ENCODE measurements around the gene KCNJ16. TPM values are rescaled to one million over a fixed set of nuclear protein-coding genes. Genes with fewer than 3 reads are reported as not detected.

Gene KCNJ16
- total and polyA plus RNA-seq, 3 experiments from 2014 or later, result not detected

GRCh38 chr17:70115126-70115525 is 40.1 kb downstream of the KCNJ16 start:
- Mint-ChIP-seq H3K27me3 (no peaks in the 10 kb centered on the region), H3K36me3 (no peaks in the 10 kb centered on the region), H3K9me3 (peaks cover 0 to 8% (median 4%) of the 10 kb centered on the region in 5 donors), H3K4me3 (no peak overlapping the region), H3K27ac (no peak overlapping the region), H3K4me1 (no peaks in the 10 kb centered on the region)
- Histone ChIP-seq H3K4me1 (ENCODE audit: insufficient read depth, low read length) (no peaks in the 10 kb centered on the region), H3K9me3 (ENCODE audit: low read length) (no peaks in the 10 kb centered on the region), H3K27me3 (ENCODE audit: insufficient read depth, low read length, poor library complexity, severe bottlenecking) (no peaks in the 10 kb centered on the region), H3K36me3 (ENCODE audit: insufficient read depth, low read length) (no peaks in the 10 kb centered on the region), H3K27ac (ENCODE audit: low read depth, low read length) (no peak overlapping the region), H3K4me3 (ENCODE audit: low read length) (no peak overlapping the region)
- ChIA-PET POLR2A (no interaction called here), CTCF (no interaction called here)
- DNase-seq, result no peak

- Histone ChIP-seq H3K36me3 (ENCODE audit: insufficient read depth, low read length) (no peaks in the 10 kb centered on the region), H3K9me3 (ENCODE audit: low read length) (no peaks in the 10 kb centered on the region), H3K4me1 (ENCODE audit: insufficient read depth, low read length) (no peaks in the 10 kb centered on the region), H3K27ac (ENCODE audit: low read depth, low read length) (no peak overlapping the region), H3K4me3 (ENCODE audit: low read length) (no peak overlapping the region), H3K27me3 (ENCODE audit: insufficient read depth, low read length, poor library complexity, severe bottlenecking) (no peaks in the 10 kb centered on the region)
- no peak for DNase-seq
- H3K4me3 Mint-ChIP-seq, result no peak overlapping the region
- CTCF ChIA-PET, result no interaction called here
- no peaks in the 10 kb centered on the region for H3K36me3 Mint-ChIP-seq
- H3K27ac Mint-ChIP-seq, result no peak overlapping the region
- POLR2A ChIA-PET, result no interaction called here
- H3K9me3 Mint-ChIP-seq, result peaks cover 0 to 9% (median 5%) of the 10 kb centered on the region in 5 donors
- no peaks in the 10 kb centered on the region for H3K27me3 Mint-ChIP-seq
- no peaks in the 10 kb centered on the region for H3K4me1 Mint-ChIP-seq
These were observed 41.9 kb downstream of the KCNJ16 start for GRCh38 chr17:70116919-70117318.

- CTCF ChIA-PET, result no interaction called here
- peaks cover 0 to 5% of the 10 kb centered on the region in 2 donors for H3K27me3 Mint-ChIP-seq
- H3K9me3 Mint-ChIP-seq, result peaks cover 0 to 9% (median 5%) of the 10 kb centered on the region in 5 donors
- POLR2A ChIA-PET, result no interaction called here
- H3K27ac Mint-ChIP-seq, result no peak overlapping the region
- no peaks in the 10 kb centered on the region for H3K36me3 Mint-ChIP-seq
- DNase-seq, result no peak
- Histone ChIP-seq H3K36me3 (ENCODE audit: insufficient read depth, low read length) (no peaks in the 10 kb centered on the region), H3K4me3 (ENCODE audit: low read length) (no peak overlapping the region), H3K9me3 (ENCODE audit: low read length) (no peaks in the 10 kb centered on the region), H3K27ac (ENCODE audit: low read depth, low read length) (no peak overlapping the region), H3K4me1 (ENCODE audit: insufficient read depth, low read length) (no peaks in the 10 kb centered on the region), H3K27me3 (ENCODE audit: insufficient read depth, low read length, poor library complexity, severe bottlenecking) (no peaks in the 10 kb centered on the region)
- H3K4me1 Mint-ChIP-seq, result no peaks in the 10 kb centered on the region
- no peak overlapping the region for H3K4me3 Mint-ChIP-seq
These were observed 44.5 kb downstream of the KCNJ16 start for GRCh38 chr17:70119545-70119944.

- Histone ChIP-seq H3K27ac (ENCODE audit: low read depth, low read length) (no peak overlapping the region), H3K9me3 (ENCODE audit: low read length) (no peaks in the 10 kb centered on the region), H3K4me3 (ENCODE audit: low read length) (no peak overlapping the region), H3K27me3 (ENCODE audit: insufficient read depth, low read length, poor library complexity, severe bottlenecking) (no peaks in the 10 kb centered on the region), H3K4me1 (ENCODE audit: insufficient read depth, low read length) (no peaks in the 10 kb centered on the region), H3K36me3 (ENCODE audit: insufficient read depth, low read length) (no peaks in the 10 kb centered on the region)
- no peaks in the 10 kb centered on the region for H3K36me3 Mint-ChIP-seq
- peaks cover 0 to 9% (median 5%) of the 10 kb centered on the region in 5 donors for H3K9me3 Mint-ChIP-seq
- no peak for DNase-seq
- H3K4me3 Mint-ChIP-seq, result no peak overlapping the region
- H3K4me1 Mint-ChIP-seq, result no peaks in the 10 kb centered on the region
- no peak overlapping the region for H3K27ac Mint-ChIP-seq
- H3K27me3 Mint-ChIP-seq, result peaks cover 0 to 5% of the 10 kb centered on the region in 2 donors
- ChIA-PET POLR2A (no interaction called here), CTCF (no interaction called here)
These were observed 45.0 kb downstream of the KCNJ16 start for GRCh38 chr17:70119983-70120382.

GRCh38 chr17:70120425-70120824 is 45.4 kb downstream of the KCNJ16 start:
- Histone ChIP-seq H3K27ac (ENCODE audit: low read depth, low read length) (no peak overlapping the region), H3K27me3 (ENCODE audit: insufficient read depth, low read length, poor library complexity, severe bottlenecking) (no peaks in the 10 kb centered on the region), H3K36me3 (ENCODE audit: insufficient read depth, low read length) (no peaks in the 10 kb centered on the region), H3K4me1 (ENCODE audit: insufficient read depth, low read length) (no peaks in the 10 kb centered on the region), H3K9me3 (ENCODE audit: low read length) (no peaks in the 10 kb centered on the region), H3K4me3 (ENCODE audit: low read length) (no peak overlapping the region)
- POLR2A ChIA-PET, result no interaction called here
- CTCF ChIA-PET, result no interaction called here
- no peaks in the 10 kb centered on the region for H3K36me3 Mint-ChIP-seq
- no peak overlapping the region for H3K4me3 Mint-ChIP-seq
- DNase-seq, result no peak
- peaks cover 0 to 9% (median 5%) of the 10 kb centered on the region in 5 donors for H3K9me3 Mint-ChIP-seq
- no peaks in the 10 kb centered on the region for H3K4me1 Mint-ChIP-seq
- H3K27ac Mint-ChIP-seq, result no peak overlapping the region
- peaks cover 0 to 5% of the 10 kb centered on the region in 2 donors for H3K27me3 Mint-ChIP-seq

GRCh38 chr17:70121126-70121525 is 46.1 kb downstream of the KCNJ16 start:
- CTCF ChIA-PET, result no interaction called here

GRCh38 chr17:70123193-70123592 is 48.2 kb downstream of the KCNJ16 start:
- Mint-ChIP-seq H3K4me3 (no peak overlapping the region), H3K9me3 (peaks cover 0 to 7% (median 5%) of the 10 kb centered on the region in 5 donors), H3K4me1 (no peaks in the 10 kb centered on the region), H3K27ac (no peak overlapping the region), H3K36me3 (no peaks in the 10 kb centered on the region), H3K27me3 (peaks cover 0 to 5% of the 10 kb centered on the region in 2 donors)
- DNase-seq, result no peak
- Histone ChIP-seq H3K4me1 (ENCODE audit: insufficient read depth, low read length) (no peaks in the 10 kb centered on the region), H3K27ac (ENCODE audit: low read depth, low read length) (no peak overlapping the region), H3K4me3 (ENCODE audit: low read length) (no peak overlapping the region), H3K9me3 (ENCODE audit: low read length) (no peaks in the 10 kb centered on the region), H3K27me3 (ENCODE audit: insufficient read depth, low read length, poor library complexity, severe bottlenecking) (no peaks in the 10 kb centered on the region), H3K36me3 (ENCODE audit: insufficient read depth, low read length) (no peaks in the 10 kb centered on the region)
- ChIA-PET POLR2A (no interaction called here), CTCF (no interaction called here)

More at GRCh38 chr17:70121126-70121525, 46.1 kb downstream of the KCNJ16 start:
- Mint-ChIP-seq H3K4me3 (no peak overlapping the region), H3K36me3 (no peaks in the 10 kb centered on the region), H3K27ac (no peak overlapping the region), H3K27me3 (peaks cover 0 to 5% of the 10 kb centered on the region in 2 donors), H3K9me3 (peaks cover 0 to 9% (median 5%) of the 10 kb centered on the region in 5 donors), H3K4me1 (no peaks in the 10 kb centered on the region)
- no peak overlapping the region for H3K4me3 ChIP-seq (ENCODE audit: low read length)
- POLR2A ChIA-PET, result no interaction called here
- no peak for DNase-seq
- H3K27ac ChIP-seq (ENCODE audit: low read depth, low read length), result no peak overlapping the region
- H3K27me3 ChIP-seq (ENCODE audit: insufficient read depth, low read length, poor library complexity, severe bottlenecking), result no peaks in the 10 kb centered on the region
- H3K9me3 ChIP-seq (ENCODE audit: low read length), result no peaks in the 10 kb centered on the region
- no peaks in the 10 kb centered on the region for H3K36me3 ChIP-seq (ENCODE audit: insufficient read depth, low read length)
- H3K4me1 ChIP-seq (ENCODE audit: insufficient read depth, low read length), result no peaks in the 10 kb centered on the region

GRCh38 chr17:70124723-70125122 is 49.7 kb downstream of the KCNJ16 start:
- no peak overlapping the region for H3K4me3 Mint-ChIP-seq

More at GRCh38 chr17:70124723-70125122, 49.7 kb downstream of the KCNJ16 start:
- DNase-seq, result no peak
- H3K27me3 Mint-ChIP-seq, result peaks cover 0 to 5% of the 10 kb centered on the region in 2 donors
- ChIA-PET CTCF (no interaction called here), POLR2A (no interaction called here)
- H3K4me1 Mint-ChIP-seq, result no peaks in the 10 kb centered on the region
- H3K27ac Mint-ChIP-seq, result no peak overlapping the region
- no peaks in the 10 kb centered on the region for H3K36me3 ChIP-seq (ENCODE audit: insufficient read depth, low read length)
- no peaks in the 10 kb centered on the region for H3K9me3 ChIP-seq (ENCODE audit: low read length)
- peaks cover 0 to 5% (median 2%) of the 10 kb centered on the region in 5 donors for H3K9me3 Mint-ChIP-seq
- H3K4me1 ChIP-seq (ENCODE audit: insufficient read depth, low read length), result no peaks in the 10 kb centered on the region
- no peaks in the 10 kb centered on the region for H3K36me3 Mint-ChIP-seq
- no peak overlapping the region for H3K27ac ChIP-seq (ENCODE audit: low read depth, low read length)
- no peaks in the 10 kb centered on the region for H3K27me3 ChIP-seq (ENCODE audit: insufficient read depth, low read length, poor library complexity, severe bottlenecking)
- no peak overlapping the region for H3K4me3 ChIP-seq (ENCODE audit: low read length)

Data from CD8-positive, alpha-beta memory T cell (primary cell).